Brain microvascular endothelial cell (primary cell): ENCODE data around the gene CPNE6.
"Not testable (repeated sequence)": the region's sequence is repeated elsewhere in the genome, so short reads cannot be mapped to it uniquely, and the experiment has no call there.

Source experiments
- DNase-seq: peaks from one replicate; pipeline ENCODE4 v3.0.0-alpha.2; 2020
- H3K27ac ChIP-seq: fragments of 250-450 bp; sonication (Bioruptor Pico); 2 replicates; pipeline ENCODE4 v1.5.1; 2020; ENCODE audit warnings: mild to moderate bottlenecking, moderate library complexity
- H3K27me3 ChIP-seq: fragments of 250-450 bp; sonication (Bioruptor Pico); replicated peaks from 2 replicates; pipeline ENCODE4 v1.5.1; 2020; ENCODE audit warnings: mild to moderate bottlenecking
- H3K36me3 ChIP-seq: fragments of 250-450 bp; sonication (Bioruptor Pico); replicated peaks from 2 replicates; pipeline ENCODE4 v1.5.1; 2020; ENCODE audit warnings: mild to moderate bottlenecking
- H3K4me3 ChIP-seq: 2 replicates; pipeline ENCODE4 v1.5.1; 2011; ENCODE audit warnings: low read depth, mild to moderate bottlenecking, control low read depth, low read length, moderate library complexity
- CTCF ChIP-seq: IDR thresholded peaks from 2 replicates; pipeline ENCODE4 v1.5.1; 2011; ENCODE audit warnings: low read depth, mild to moderate bottlenecking, moderate library complexity, low read length, control low read depth, inconsistent platforms; ENCODE audit errors: missing control alignments
- in situ Hi-C: cut with HindIII; loops from 2 replicates; pipeline ENCODE4 v1.10.0; 2017; ENCODE audit warnings: low sequenced_read_pairs, low pct_ligation_motif_present

Gene CPNE6

GRCh38 chr14:24102357-24103048, 31.1 kb downstream of the CPNE6 start:
- no peak for DNase-seq
- Histone ChIP-seq H3K27me3 (no peaks in the 10 kb centered on the region), H3K36me3 (no peaks in the 10 kb centered on the region), H3K4me3 (no peak overlapping the region), H3K27ac (no peak overlapping the region)
- in situ Hi-C loops: no loop called here
- TF ChIP-seq CTCF: no peak

GRCh38 chr14:24103451-24103850, 32.1 kb downstream of the CPNE6 start:
- no peak overlapping the region for H3K4me3 ChIP-seq
- TF ChIP-seq CTCF: no peak
- DNase-seq: no peak
- H3K27me3 ChIP-seq: no peaks in the 10 kb centered on the region
- in situ Hi-C loops: no loop called here
- no peak overlapping the region for H3K27ac ChIP-seq
- no peaks in the 10 kb centered on the region for H3K36me3 ChIP-seq

GRCh38 chr14:24105609-24106239, 34.4 kb downstream of the CPNE6 start:
- H3K27ac ChIP-seq, H3K27me3 ChIP-seq, DNase-seq, H3K4me3 ChIP-seq, in situ Hi-C loops, H3K36me3 ChIP-seq: not testable (repeated sequence)

- in situ Hi-C loops: no loop called here
- Histone ChIP-seq H3K36me3 (no peaks in the 10 kb centered on the region), H3K4me3 (no peak overlapping the region), H3K27me3 (no peaks in the 10 kb centered on the region), H3K27ac (no peak overlapping the region)
- no peak for DNase-seq
- no peak for TF ChIP-seq CTCF
Observed at GRCh38 chr14:24106672-24107271, 35.4 kb downstream of the CPNE6 start.

GRCh38 chr14:24108336-24108874, 37.0 kb downstream of the CPNE6 start:
- no peak for TF ChIP-seq CTCF
- no peaks in the 10 kb centered on the region for H3K36me3 ChIP-seq
- H3K27ac ChIP-seq: no peak overlapping the region
- in situ Hi-C loops: no loop called here
- H3K4me3 ChIP-seq: no peak overlapping the region
- no peaks in the 10 kb centered on the region for H3K27me3 ChIP-seq
- no peak for DNase-seq

- Histone ChIP-seq H3K27me3 (no peaks in the 10 kb centered on the region), H3K4me3 (no peak overlapping the region), H3K27ac (no peak overlapping the region), H3K36me3 (no peaks in the 10 kb centered on the region)
- no peak for DNase-seq
- TF ChIP-seq CTCF: no peak
- in situ Hi-C loops: no loop called here
Observed at GRCh38 chr14:24110060-24110459, 38.7 kb downstream of the CPNE6 start.
